Measurements from ENCODE around the gene CRYGC. TPM values are rescaled to one million over a fixed set of nuclear protein-coding genes. Genes with fewer than 3 reads are reported as not detected.
"Not testable (repeated sequence)": the region's sequence is repeated elsewhere in the genome, so short reads cannot be mapped to it uniquely, and the experiment has no call there.

The CRYGC gene
- polyA plus RNA-seq, 2 donors: not detected

- 64 to 71% methylated on average over 13 of the region's 13 CpGs for WGBS, 2 donors
Measured at GRCh38 chr2:208099682-208100470, 29.8 kb downstream of the CRYGC start.

GRCh38 chr2:208098701-208099100 lies 30.9 kb downstream of the CRYGC start:
- not testable (repeated sequence) for H3K36me3 ChIP-seq (ENCODE audit: control insufficient read depth in 2 of 2, insufficient read depth in 2 of 2, low read length in 1 of 2); H3K27me3 ChIP-seq (ENCODE audit: control insufficient read depth in 1 of 2, insufficient read depth in 2 of 2, low read length in 2 of 2); H3K9me3 ChIP-seq (ENCODE audit: control insufficient read depth in 2 of 2, insufficient read depth in 1 of 2, low read depth in 1 of 2, low read length in 1 of 2); H3K27ac ChIP-seq (ENCODE audit: low read depth in 2 of 2, low read length in 1 of 2); H3K4me1 ChIP-seq (ENCODE audit: control insufficient read depth in 2 of 2, insufficient read depth in 2 of 2, low read length in 1 of 2); H3K4me3 ChIP-seq (ENCODE audit: low read depth in 1 of 2, low read length in 2 of 2)
- 96 to 100% methylated on average over 1 of the region's 1 CpG for WGBS, 2 donors

More at GRCh38 chr2:208099682-208100470, 29.8 kb downstream of the CRYGC start:
- Histone ChIP-seq H3K27me3 (ENCODE audit: control insufficient read depth in 1 of 2, insufficient read depth in 2 of 2, low read length in 2 of 2) (no peaks in the 10 kb centered on the region), H3K9me3 (ENCODE audit: control insufficient read depth in 2 of 2, insufficient read depth in 1 of 2, low read depth in 1 of 2, low read length in 1 of 2) (no peaks in the 10 kb centered on the region), H3K4me3 (ENCODE audit: low read depth in 1 of 2, low read length in 2 of 2) (no peak overlapping the region), H3K4me1 (ENCODE audit: control insufficient read depth in 2 of 2, insufficient read depth in 2 of 2, low read length in 1 of 2) (no peaks in the 10 kb centered on the region), H3K36me3 (ENCODE audit: control insufficient read depth in 2 of 2, insufficient read depth in 2 of 2, low read length in 1 of 2) (no peaks in the 10 kb centered on the region), H3K27ac (ENCODE audit: low read depth in 2 of 2, low read length in 1 of 2) (no peak overlapping the region)

GRCh38 chr2:208098267-208098666 lies 31.4 kb downstream of the CRYGC start:
- H3K9me3 ChIP-seq (ENCODE audit: control insufficient read depth in 2 of 2, insufficient read depth in 1 of 2, low read depth in 1 of 2, low read length in 1 of 2): no peaks in the 10 kb centered on the region
- no peaks in the 10 kb centered on the region for H3K27me3 ChIP-seq (ENCODE audit: control insufficient read depth in 1 of 2, insufficient read depth in 2 of 2, low read length in 2 of 2)
- H3K27ac ChIP-seq (ENCODE audit: low read depth in 2 of 2, low read length in 1 of 2): no peak overlapping the region
- H3K36me3 ChIP-seq (ENCODE audit: control insufficient read depth in 2 of 2, insufficient read depth in 2 of 2, low read length in 1 of 2): no peaks in the 10 kb centered on the region
- H3K4me1 ChIP-seq (ENCODE audit: control insufficient read depth in 2 of 2, insufficient read depth in 2 of 2, low read length in 1 of 2): no peaks in the 10 kb centered on the region
- WGBS, 2 donors: 72 to 77% methylated on average over 2 of the region's 2 CpGs
- H3K4me3 ChIP-seq (ENCODE audit: low read depth in 1 of 2, low read length in 2 of 2): no peak overlapping the region

GRCh38 chr2:208097801-208098200 lies 31.8 kb downstream of the CRYGC start:
- 77 to 81% methylated on average over 5 of the region's 5 CpGs for WGBS, 2 donors
- H3K9me3 ChIP-seq (ENCODE audit: control insufficient read depth in 2 of 2, insufficient read depth in 1 of 2, low read depth in 1 of 2, low read length in 1 of 2): no peaks in the 10 kb centered on the region

GRCh38 chr2:208097313-208097712 lies 32.3 kb downstream of the CRYGC start:
- Histone ChIP-seq H3K27me3 (ENCODE audit: control insufficient read depth in 1 of 2, insufficient read depth in 2 of 2, low read length in 2 of 2) (no peaks in the 10 kb centered on the region), H3K27ac (ENCODE audit: low read depth in 2 of 2, low read length in 1 of 2) (no peak overlapping the region), H3K4me1 (ENCODE audit: control insufficient read depth in 2 of 2, insufficient read depth in 2 of 2, low read length in 1 of 2) (no peaks in the 10 kb centered on the region), H3K4me3 (ENCODE audit: low read depth in 1 of 2, low read length in 2 of 2) (no peak overlapping the region), H3K36me3 (ENCODE audit: control insufficient read depth in 2 of 2, insufficient read depth in 2 of 2, low read length in 1 of 2) (no peaks in the 10 kb centered on the region), H3K9me3 (ENCODE audit: control insufficient read depth in 2 of 2, insufficient read depth in 1 of 2, low read depth in 1 of 2, low read length in 1 of 2) (no peaks in the 10 kb centered on the region)
- 56 to 60% methylated on average over 3 of the region's 3 CpGs for WGBS, 2 donors

More at GRCh38 chr2:208097801-208098200, 31.8 kb downstream of the CRYGC start:
- Histone ChIP-seq H3K27ac (ENCODE audit: low read depth in 2 of 2, low read length in 1 of 2) (no peak overlapping the region), H3K4me1 (ENCODE audit: control insufficient read depth in 2 of 2, insufficient read depth in 2 of 2, low read length in 1 of 2) (no peaks in the 10 kb centered on the region), H3K36me3 (ENCODE audit: control insufficient read depth in 2 of 2, insufficient read depth in 2 of 2, low read length in 1 of 2) (no peaks in the 10 kb centered on the region), H3K4me3 (ENCODE audit: low read depth in 1 of 2, low read length in 2 of 2) (no peak overlapping the region), H3K27me3 (ENCODE audit: control insufficient read depth in 1 of 2, insufficient read depth in 2 of 2, low read length in 2 of 2) (no peaks in the 10 kb centered on the region)

GRCh38 chr2:208096080-208096479 lies 33.5 kb downstream of the CRYGC start:
- no peaks in the 10 kb centered on the region for H3K9me3 ChIP-seq (ENCODE audit: control insufficient read depth in 2 of 2, insufficient read depth in 1 of 2, low read depth in 1 of 2, low read length in 1 of 2)
- H3K4me3 ChIP-seq (ENCODE audit: low read depth in 1 of 2, low read length in 2 of 2): no peak overlapping the region
- H3K36me3 ChIP-seq (ENCODE audit: control insufficient read depth in 2 of 2, insufficient read depth in 2 of 2, low read length in 1 of 2): no peaks in the 10 kb centered on the region
- WGBS, 2 donors: 76 to 88% methylated on average over 3 of the region's 3 CpGs
- H3K4me1 ChIP-seq (ENCODE audit: control insufficient read depth in 2 of 2, insufficient read depth in 2 of 2, low read length in 1 of 2): no peaks in the 10 kb centered on the region
- H3K27me3 ChIP-seq (ENCODE audit: control insufficient read depth in 1 of 2, insufficient read depth in 2 of 2, low read length in 2 of 2): no peaks in the 10 kb centered on the region
- H3K27ac ChIP-seq (ENCODE audit: low read depth in 2 of 2, low read length in 1 of 2): no peak overlapping the region

- Histone ChIP-seq H3K27me3 (ENCODE audit: control insufficient read depth in 1 of 2, insufficient read depth in 2 of 2, low read length in 2 of 2) (no peaks in the 10 kb centered on the region), H3K27ac (ENCODE audit: low read depth in 2 of 2, low read length in 1 of 2) (no peak overlapping the region), H3K4me1 (ENCODE audit: control insufficient read depth in 2 of 2, insufficient read depth in 2 of 2, low read length in 1 of 2) (no peaks in the 10 kb centered on the region), H3K4me3 (ENCODE audit: low read depth in 1 of 2, low read length in 2 of 2) (no peak overlapping the region), H3K36me3 (ENCODE audit: control insufficient read depth in 2 of 2, insufficient read depth in 2 of 2, low read length in 1 of 2) (no peaks in the 10 kb centered on the region), H3K9me3 (ENCODE audit: control insufficient read depth in 2 of 2, insufficient read depth in 1 of 2, low read depth in 1 of 2, low read length in 1 of 2) (no peaks in the 10 kb centered on the region)
Measured at GRCh38 chr2:208093128-208093527, 36.5 kb downstream of the CRYGC start.

GRCh38 chr2:208092093-208092832 lies 37.4 kb downstream of the CRYGC start:
- 96 to 100% methylated on average over 1 of the region's 1 CpG for WGBS, 2 donors
- no peaks in the 10 kb centered on the region for H3K4me1 ChIP-seq (ENCODE audit: control insufficient read depth in 2 of 2, insufficient read depth in 2 of 2, low read length in 1 of 2)
- H3K9me3 ChIP-seq (ENCODE audit: control insufficient read depth in 2 of 2, insufficient read depth in 1 of 2, low read depth in 1 of 2, low read length in 1 of 2): no peaks in the 10 kb centered on the region
- no peaks in the 10 kb centered on the region for H3K36me3 ChIP-seq (ENCODE audit: control insufficient read depth in 2 of 2, insufficient read depth in 2 of 2, low read length in 1 of 2)
- H3K27me3 ChIP-seq (ENCODE audit: control insufficient read depth in 1 of 2, insufficient read depth in 2 of 2, low read length in 2 of 2): no peaks in the 10 kb centered on the region
- H3K27ac ChIP-seq (ENCODE audit: low read depth in 2 of 2, low read length in 1 of 2): no peak overlapping the region
- no peak overlapping the region for H3K4me3 ChIP-seq (ENCODE audit: low read depth in 1 of 2, low read length in 2 of 2)

- Histone ChIP-seq H3K4me3 (ENCODE audit: low read depth in 1 of 2, low read length in 2 of 2) (no peak overlapping the region), H3K36me3 (ENCODE audit: control insufficient read depth in 2 of 2, insufficient read depth in 2 of 2, low read length in 1 of 2) (no peaks in the 10 kb centered on the region), H3K27me3 (ENCODE audit: control insufficient read depth in 1 of 2, insufficient read depth in 2 of 2, low read length in 2 of 2) (no peaks in the 10 kb centered on the region), H3K27ac (ENCODE audit: low read depth in 2 of 2, low read length in 1 of 2) (no peak overlapping the region), H3K4me1 (ENCODE audit: control insufficient read depth in 2 of 2, insufficient read depth in 2 of 2, low read length in 1 of 2) (no peaks in the 10 kb centered on the region), H3K9me3 (ENCODE audit: control insufficient read depth in 2 of 2, insufficient read depth in 1 of 2, low read depth in 1 of 2, low read length in 1 of 2) (no peaks in the 10 kb centered on the region)
Measured at GRCh38 chr2:208090420-208090819, 39.2 kb downstream of the CRYGC start.

- Histone ChIP-seq H3K4me3 (ENCODE audit: low read depth in 1 of 2, low read length in 2 of 2) (no peak overlapping the region), H3K36me3 (ENCODE audit: control insufficient read depth in 2 of 2, insufficient read depth in 2 of 2, low read length in 1 of 2) (no peaks in the 10 kb centered on the region), H3K27ac (ENCODE audit: low read depth in 2 of 2, low read length in 1 of 2) (no peak overlapping the region), H3K27me3 (ENCODE audit: control insufficient read depth in 1 of 2, insufficient read depth in 2 of 2, low read length in 2 of 2) (no peaks in the 10 kb centered on the region), H3K4me1 (ENCODE audit: control insufficient read depth in 2 of 2, insufficient read depth in 2 of 2, low read length in 1 of 2) (no peaks in the 10 kb centered on the region), H3K9me3 (ENCODE audit: control insufficient read depth in 2 of 2, insufficient read depth in 1 of 2, low read depth in 1 of 2, low read length in 1 of 2) (no peaks in the 10 kb centered on the region)
- WGBS, 2 donors: 54 to 64% methylated on average over 1 of the region's 1 CpG
Measured at GRCh38 chr2:208086029-208086428, 43.6 kb downstream of the CRYGC start.
